Tibial nerve (tissue), 3 donors: Measurements from ENCODE around the gene SVOPL.

ENCODE experiments used
- POLR2A ChIP-seq, 2 donors: fragments of 450-650 bp; IDR thresholded peaks; one replicate each; pipeline ENCODE4 v1.6.1; 2017; ENCODE audit warnings: antibody characterized with exemption in 2 of 2, mild to moderate bottlenecking in 2 of 2, moderate library complexity in 2 of 2
- TF ChIP-seq, protein P1 (sequence below), 5 experiments: fragments of 200-600 bp in 3 of 5; fragments of 450-650 bp in 2 of 5; sonication (generic) in 3 of 5; IDR thresholded peaks; one replicate each; pipeline ENCODE4 v1.5.1; 2016 to 2019; ENCODE audit warnings: antibody characterized with exemption in 5 of 5, mild to moderate bottlenecking in 3 of 5, moderate library complexity in 2 of 5

DNA sequence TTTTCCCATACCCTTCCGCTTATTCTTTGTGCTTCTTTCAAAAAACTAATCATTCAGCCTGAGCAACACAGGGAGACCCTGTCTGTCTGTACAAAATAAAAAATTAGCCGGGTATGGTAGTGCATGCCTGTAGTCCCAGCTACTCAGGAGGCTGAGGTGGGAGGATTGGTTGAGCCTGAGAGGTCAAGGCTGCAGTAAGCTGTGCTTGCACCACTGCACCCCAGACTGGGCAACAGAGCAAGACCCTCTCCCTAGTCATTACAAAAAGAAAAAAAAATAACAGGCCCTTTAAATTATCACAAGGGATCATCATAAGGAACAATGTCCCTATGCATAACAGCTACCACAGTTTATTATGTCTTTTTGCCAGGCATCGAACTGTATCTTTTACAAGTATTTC, 121.5 kb downstream of the SVOPL start:
- TF ChIP-seq, protein P1, sequence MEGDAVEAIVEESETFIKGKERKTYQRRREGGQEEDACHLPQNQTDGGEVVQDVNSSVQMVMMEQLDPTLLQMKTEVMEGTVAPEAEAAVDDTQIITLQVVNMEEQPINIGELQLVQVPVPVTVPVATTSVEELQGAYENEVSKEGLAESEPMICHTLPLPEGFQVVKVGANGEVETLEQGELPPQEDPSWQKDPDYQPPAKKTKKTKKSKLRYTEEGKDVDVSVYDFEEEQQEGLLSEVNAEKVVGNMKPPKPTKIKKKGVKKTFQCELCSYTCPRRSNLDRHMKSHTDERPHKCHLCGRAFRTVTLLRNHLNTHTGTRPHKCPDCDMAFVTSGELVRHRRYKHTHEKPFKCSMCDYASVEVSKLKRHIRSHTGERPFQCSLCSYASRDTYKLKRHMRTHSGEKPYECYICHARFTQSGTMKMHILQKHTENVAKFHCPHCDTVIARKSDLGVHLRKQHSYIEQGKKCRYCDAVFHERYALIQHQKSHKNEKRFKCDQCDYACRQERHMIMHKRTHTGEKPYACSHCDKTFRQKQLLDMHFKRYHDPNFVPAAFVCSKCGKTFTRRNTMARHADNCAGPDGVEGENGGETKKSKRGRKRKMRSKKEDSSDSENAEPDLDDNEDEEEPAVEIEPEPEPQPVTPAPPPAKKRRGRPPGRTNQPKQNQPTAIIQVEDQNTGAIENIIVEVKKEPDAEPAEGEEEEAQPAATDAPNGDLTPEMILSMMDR (IDR thresholded peaks at IDR 0.05) = no peak
- TF ChIP-seq POLR2A (IDR thresholded peaks at IDR 0.05) = no peak
